Gastrocnemius medialis (tissue), 4 donors: ENCODE results near the gene ADAMTSL1.

Experiments used
- POLR2A ChIP-seq, 2 donors: fragments of 450-650 bp; IDR thresholded peaks; one replicate each; pipeline ENCODE4 v1.6.1; 2017; ENCODE audit warnings: antibody characterized with exemption in 2 of 2, mild to moderate bottlenecking in 2 of 2, moderate library complexity in 2 of 2
- TF ChIP-seq, protein P1 (sequence below), 5 experiments: fragments of 450-650 bp in 3 of 5; fragments of 200-600 bp in 2 of 5; sonication (generic) in 2 of 5; IDR thresholded peaks in 4 of 5; conservative IDR thresholded peaks in 1 of 5; 1 replicate in 4 of 5; 2 replicates in 1 of 5; pipeline ENCODE4 v1.5.1; 2016 to 2019; ENCODE audit warnings: antibody characterized with exemption in 5 of 5, mild to moderate bottlenecking in 3 of 5, moderate library complexity in 3 of 5

DNA sequence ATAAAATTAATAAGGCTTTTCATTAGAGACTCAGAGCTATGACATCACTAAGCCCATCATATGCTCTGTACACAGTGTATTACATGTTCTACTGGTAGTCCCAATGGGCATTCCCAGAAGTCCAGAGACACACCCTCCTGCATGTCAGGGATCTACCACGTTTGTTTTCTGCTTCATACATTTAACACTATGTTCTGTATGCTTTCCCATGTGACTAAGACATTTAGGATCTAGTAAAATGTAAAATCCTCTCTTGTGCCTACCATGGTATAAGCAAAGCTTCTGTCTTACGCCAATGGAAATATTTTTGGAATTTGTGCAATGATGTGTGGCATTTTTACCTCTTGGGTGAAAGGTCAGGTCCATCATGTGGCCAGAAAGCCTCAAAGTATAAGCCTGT lies 192.4 kb downstream of the ADAMTSL1 start:
- TF ChIP-seq, protein P1, sequence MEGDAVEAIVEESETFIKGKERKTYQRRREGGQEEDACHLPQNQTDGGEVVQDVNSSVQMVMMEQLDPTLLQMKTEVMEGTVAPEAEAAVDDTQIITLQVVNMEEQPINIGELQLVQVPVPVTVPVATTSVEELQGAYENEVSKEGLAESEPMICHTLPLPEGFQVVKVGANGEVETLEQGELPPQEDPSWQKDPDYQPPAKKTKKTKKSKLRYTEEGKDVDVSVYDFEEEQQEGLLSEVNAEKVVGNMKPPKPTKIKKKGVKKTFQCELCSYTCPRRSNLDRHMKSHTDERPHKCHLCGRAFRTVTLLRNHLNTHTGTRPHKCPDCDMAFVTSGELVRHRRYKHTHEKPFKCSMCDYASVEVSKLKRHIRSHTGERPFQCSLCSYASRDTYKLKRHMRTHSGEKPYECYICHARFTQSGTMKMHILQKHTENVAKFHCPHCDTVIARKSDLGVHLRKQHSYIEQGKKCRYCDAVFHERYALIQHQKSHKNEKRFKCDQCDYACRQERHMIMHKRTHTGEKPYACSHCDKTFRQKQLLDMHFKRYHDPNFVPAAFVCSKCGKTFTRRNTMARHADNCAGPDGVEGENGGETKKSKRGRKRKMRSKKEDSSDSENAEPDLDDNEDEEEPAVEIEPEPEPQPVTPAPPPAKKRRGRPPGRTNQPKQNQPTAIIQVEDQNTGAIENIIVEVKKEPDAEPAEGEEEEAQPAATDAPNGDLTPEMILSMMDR (IDR thresholded peaks at IDR 0.05 in 4 of 5, conservative IDR thresholded peaks at IDR 0.05 in 1 of 5), result no peak
- no peak for TF ChIP-seq POLR2A (IDR thresholded peaks at IDR 0.05)
